DMS 273 treated with DMSO at 0.1 percent for 48 hours (cell line): Measurements from ENCODE around the gene OXT.

ENCODE experiments used
- DNase-seq: peaks from one replicate; lab custom pipeline; 2025; lab: John Stamatoyannopoulos, UW

The OXT gene

DNA sequence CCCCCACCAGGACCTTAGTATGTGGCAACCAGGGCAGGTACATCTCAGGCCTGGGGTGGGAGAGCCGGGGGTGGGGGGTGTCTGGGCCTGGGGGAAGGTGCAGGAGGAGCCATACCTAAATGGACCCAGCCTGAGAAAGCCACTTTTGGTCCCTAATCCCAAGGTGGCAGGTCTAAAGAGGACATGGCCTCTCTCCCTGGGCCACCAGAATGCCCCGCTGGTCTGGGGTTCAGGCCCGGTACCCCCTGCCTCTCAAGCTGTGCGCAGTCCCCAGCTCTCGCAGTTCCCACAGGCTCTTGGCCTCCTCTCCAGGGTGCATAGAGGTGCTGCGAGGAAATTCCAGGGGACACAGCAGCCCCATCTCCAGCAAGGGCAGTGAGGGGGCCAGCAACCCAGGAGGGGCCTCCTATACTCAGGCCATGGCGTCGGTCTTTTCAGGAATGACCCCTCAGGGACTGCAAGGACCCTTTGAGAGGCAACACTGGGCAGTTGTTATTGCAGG, 14.2 kb downstream of the OXT start:
- no peak for DNase-seq

DNA sequence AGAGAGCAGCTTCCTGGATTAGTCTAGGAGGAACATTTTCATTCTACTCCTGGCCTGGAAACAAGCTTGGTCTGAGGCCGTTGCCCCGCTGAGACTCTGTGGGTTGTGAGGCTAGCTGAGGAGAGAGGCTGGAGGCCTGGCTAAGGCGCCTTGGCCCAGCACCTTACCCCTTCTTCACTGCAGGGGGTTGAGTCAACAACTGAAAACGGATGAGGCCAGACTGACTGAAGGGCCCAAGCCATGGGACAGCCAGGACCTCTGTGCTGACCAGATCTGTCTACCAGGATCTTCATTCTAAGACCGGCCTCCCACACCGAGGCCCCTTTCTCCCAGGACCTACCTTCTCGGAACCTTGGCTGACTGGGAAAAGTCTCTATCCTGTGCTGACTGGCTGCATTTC, 16.6 kb downstream of the OXT start:
- no peak for DNase-seq

DNA sequence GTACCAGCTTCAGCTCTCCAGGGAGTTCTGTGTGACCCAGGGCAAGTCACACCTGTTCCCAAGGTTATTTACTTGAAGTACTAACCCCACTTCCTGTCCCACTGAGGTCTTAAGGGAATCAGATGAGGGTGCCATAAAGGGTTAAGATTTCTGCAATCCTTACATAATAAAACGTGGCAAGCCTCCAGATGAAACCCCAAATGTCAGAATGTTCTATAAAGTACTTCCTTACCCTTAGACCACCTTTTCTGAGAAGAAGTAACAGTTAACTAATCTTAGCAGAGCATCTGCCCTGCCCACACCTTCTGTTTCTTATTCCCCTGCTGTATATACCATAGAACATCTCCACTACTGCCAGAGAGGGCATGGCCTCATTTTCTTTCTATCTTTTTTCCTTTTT, 19.1 kb downstream of the OXT start:
- no peak for DNase-seq

DNA sequence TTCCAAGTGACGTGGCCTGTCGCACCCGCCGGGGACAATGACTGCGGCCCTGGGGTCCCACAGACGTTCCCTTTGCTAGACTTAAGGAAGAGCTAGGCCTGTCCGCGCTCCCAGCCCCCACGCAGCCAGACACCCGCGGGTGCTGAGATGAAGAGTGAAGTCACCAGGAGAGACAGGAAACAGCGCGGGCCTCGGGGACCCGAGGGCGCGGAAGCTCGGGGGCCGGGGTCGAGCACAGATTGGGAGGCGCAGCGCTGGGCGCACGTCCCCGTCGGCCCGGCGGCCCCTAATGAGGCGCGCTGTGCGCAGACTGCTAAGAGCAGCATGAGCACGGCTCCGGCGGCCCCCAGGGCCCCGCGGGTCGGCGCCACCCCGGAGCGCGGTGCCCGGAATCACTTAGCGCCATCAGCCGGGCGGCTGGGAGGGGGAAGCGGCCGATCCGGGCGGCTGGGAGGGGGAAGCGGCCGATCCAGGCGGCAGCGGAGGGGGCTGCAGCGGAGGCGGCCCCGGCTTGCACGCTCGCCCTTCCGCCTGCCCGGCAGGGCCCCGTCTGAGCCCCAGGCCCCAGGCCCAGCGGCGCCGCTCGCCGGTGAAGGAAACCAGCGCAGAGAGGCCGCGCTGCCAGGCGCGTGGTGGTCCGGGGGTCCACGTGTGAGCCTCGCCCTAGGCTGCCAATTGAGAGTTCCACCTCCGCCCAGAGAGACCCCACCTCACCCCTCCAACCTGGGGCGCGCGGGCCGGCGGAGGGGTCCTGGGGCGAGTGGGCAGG, 21.4 kb downstream of the OXT start:
- DNase-seq, result no peak

DNA sequence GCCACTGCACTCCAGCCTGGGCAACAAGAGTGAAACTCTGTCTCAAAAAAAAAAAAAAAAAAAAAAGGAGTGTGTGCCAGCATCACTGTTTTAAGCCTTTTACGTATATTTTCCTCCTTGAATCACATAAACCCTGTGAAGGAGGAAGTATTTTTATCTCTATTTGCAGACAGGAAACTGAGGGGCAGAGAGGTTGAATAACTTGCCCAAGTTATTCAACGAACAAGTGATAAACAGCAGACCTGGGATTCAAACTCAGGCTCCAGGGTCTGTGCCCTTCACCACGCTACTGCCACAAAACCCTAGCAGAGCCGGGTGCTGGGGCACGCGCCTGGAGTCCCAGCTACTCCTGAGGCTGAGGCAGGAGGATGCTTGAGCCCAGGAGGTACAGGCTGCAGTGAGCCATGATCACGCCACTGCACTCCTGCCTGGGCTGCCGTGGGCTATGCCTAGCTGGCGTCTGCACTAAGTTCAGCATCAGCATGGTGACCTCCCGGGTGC, 22.5 kb downstream of the OXT start:
- DNase-seq, result no peak

DNA sequence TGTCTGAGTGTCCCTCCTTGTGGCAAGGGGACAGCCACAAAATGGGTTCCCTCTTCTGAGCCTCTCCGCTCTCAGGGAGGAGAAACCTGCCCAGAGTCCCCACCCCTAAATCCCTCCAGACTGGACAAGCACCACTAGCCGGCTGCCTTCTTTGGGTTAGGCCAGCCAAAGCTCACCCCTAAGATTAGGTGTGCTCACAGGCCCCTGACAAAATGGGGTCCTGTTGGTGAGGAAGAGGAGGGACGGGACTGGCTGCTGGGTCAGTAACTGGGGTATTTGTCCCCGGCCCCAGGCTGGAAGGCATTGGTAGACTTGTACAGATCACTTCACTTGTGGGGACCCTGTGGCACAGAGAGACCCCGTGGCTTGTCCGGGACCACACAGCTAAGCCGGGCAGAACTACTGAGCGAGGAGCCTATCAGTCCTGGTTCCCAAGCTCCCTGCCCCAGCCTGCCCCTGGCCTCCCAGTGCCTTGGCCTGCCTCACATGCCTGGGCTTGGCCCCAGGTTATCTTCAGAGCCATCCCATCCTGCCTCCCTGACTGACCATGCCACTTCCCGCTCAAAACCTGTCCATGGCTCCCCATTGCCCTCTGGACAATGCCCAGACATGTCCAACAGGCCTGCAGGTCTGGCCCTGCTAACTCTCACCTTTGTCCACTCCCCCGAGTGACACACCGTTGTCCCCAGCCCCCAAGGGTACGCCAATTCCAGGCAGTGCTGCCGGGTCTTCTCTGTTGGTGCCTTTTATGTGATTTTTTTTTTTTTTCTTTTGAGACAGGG, 23.6 kb downstream of the OXT start:
- DNase-seq, result no peak

DNA sequence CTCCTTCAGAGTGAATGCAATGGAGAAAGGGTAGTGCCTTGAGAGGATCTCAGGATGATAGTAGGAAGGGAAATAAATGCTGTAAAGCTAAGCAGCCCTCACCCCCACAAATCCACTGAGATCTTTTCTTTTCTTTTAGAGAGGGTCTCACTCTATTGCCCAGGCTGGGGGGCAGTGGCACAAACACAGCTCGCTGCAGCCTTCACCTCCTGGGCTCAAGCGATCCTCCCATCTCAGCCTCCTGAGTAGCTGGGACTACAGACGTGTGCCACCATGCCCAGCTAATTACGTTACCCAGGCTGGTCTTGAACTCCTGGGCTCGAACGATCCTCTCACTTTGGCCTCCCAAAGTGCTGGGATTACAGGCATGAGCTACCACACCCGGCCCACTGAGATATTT, 29.1 kb downstream of the OXT start:
- DNase-seq, result no peak

DNA sequence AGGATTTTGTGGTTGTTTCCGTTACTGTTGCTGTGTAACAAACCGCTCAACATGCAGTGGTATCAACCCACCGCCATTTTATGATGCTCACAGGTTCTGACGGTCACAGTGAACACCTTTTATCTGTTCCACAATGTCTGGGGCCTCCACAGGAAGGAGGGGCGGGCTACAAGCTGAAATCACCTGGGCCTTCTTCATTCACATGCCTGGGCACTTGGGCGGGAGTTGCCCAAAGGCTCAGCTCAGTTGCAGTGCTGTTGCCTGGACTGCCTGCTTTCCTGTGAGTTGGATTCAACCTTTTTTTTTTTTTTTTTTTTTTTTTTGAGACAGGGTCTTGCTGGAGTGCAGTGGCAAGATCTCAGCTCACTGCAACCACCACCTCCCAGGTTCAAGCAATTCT, 29.8 kb downstream of the OXT start:
- DNase-seq, result no peak

DNA sequence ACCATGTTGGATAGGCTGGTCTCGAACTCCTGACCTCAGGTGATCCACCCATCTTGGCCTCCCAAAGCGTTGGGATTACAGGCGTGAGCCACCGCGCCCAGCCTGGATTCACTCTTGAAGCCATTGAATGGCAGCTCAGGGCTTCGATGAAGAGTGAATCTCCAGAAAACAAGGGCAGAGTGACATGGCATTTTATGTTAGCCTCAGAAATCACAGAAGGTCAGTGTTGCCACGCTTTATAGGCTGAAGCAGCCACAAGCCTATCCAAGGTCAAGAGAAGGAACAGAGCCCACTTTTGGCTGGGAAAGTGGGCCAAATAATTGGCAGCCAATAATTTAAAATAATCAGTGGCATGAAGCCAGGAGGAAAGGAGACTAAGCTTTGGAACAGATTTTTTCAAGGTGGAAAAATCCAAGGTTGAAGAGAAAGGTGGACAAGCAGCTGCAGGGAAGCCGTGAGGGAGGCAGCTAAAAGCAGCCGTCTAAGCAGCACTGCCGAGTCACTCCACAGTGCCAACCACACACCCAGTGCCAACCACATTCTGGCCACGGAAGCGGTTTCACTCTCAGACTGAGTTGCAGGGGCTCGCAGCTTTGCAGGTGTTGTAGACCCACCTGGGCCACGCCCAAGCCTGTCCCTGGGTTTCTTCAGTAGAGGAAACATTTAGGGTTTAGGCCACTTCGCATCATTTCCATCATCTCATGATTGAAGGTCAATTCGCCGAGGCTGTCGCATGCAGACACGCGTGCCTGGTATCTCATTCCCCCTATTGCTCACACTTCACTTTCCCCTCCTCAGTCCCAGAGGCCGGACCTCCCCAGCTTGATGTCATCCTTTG, 30.5 kb downstream of the OXT start:
- DNase-seq, result no peak

DNA sequence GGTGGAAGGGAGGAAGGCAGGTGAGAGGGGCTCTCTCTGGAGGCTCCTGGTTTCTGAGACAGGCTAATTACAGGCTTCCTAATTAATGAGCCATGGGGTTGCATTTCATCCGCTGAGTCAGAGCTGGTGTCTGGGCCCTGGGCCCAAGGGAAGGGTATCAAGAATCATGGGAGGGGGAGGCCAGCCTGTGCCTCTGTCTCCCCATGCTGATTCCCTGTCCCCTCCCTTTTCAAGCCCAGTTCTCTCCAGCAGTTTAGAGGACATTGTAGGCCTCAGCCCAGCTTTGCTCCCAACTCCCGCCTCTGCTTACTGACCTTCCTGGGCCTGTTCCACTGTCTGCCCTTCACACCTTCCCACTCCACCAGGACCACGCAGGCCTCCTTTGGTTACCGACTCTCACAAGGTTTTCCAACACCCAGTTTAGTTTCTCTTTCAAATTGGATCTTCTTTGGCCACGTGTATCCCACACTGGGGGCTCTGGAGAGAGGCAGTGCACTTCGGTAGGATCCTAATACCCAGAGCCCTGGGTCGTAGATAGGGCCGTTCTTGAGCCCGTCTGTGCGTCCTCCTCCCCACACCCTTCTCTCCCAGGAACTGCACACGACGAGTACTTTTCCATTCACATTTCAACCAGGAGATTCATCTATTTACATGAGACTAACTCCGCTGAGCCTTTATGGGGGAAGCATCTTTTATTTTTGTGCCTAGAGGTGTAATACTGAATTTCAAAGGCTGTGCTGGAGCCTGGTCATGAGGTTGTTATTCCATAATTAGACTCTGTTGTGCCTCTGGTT, 31.4 kb downstream of the OXT start:
- DNase-seq, result no peak

DNA sequence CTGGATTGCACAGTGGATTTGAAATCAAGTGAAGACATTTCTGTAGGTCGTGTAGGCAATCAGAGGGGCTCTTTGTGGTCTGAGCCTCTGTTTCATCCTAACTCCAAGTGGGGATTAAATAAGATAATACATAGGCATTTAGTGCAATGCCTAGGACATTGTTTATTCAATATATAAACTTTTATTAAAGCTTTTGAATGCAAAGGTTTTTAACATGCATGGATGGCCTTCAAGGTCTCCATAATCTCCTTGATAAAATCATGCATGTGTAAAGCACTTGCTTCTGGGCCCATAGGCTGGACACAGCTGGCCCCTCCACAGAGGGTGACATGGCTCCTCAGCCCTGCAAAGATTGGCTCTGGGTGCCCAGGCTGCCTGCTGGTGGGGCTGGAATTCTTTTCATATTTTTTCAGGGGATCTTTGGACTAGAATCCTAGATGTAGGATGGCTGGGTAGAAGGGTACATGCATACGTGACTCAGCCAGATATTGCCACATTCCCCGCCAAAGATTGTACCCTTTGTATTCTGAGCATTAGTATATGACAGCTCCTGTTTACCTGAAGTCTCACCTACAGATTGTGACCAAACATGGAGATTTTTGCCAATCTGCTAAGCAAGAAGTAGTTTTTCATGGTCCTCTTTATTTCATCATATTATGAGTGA, 32.1 kb downstream of the OXT start:
- DNase-seq, result no peak

DNA sequence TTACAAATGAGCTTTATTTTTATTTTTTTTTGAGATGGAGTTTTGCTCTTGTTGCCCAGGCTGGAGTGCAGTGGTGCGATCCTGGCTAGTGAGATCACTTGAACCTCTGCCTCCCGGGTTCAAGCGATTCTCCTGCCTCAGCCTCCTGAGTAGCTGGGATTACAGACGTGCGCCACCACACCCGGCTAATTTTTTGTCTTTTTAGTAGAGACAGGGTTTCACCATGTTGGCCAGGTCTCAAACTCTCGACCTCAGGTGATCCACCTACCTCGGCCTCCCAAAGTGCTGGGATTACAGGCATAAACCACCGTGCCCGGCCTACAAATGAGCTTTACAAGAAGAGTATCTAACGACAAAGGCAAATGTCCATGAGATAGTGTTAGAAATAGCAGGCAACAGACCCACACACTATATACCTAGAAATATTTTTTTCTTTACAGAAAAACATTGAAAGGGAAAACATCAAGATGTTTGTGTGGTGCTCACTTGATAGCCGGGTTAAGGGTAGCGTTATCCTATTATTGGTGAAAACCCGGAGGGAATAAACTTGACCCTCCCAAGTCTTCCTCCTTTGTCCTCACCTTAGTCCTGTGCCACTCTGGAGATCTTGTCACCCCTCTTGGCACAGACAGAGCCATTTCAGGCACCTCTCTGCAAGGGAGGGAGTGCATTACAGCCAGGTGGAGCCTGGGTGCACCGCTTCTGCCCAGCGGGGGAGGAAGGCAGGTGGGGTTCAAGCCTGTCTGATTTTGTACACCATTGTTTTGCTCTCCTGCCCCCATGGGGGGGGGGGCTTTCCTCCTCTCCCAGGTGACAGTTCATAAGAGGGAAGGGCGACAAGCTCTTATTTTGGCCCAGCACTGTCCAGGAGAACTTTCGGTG, 34.1 kb downstream of the OXT start:
- no peak for DNase-seq

DNA sequence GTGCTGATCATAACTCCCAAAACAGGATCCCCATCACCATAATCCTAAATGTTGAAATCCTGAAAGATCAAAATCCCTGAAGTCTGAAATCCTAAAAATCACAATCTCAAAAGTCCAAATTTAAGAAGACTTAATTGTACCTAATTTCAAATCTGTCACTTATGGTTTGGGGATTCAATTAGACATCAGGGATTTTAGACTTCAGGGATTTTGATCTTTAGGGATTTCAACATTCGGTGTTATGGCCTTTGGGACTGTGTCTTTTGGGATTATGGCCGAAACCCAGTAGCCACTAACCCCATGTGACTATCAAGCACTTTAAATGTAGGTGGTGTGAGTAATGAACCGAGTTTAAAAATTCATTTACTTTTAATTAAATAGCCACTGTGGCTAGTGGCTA, 34.8 kb downstream of the OXT start:
- no peak for DNase-seq

DNA sequence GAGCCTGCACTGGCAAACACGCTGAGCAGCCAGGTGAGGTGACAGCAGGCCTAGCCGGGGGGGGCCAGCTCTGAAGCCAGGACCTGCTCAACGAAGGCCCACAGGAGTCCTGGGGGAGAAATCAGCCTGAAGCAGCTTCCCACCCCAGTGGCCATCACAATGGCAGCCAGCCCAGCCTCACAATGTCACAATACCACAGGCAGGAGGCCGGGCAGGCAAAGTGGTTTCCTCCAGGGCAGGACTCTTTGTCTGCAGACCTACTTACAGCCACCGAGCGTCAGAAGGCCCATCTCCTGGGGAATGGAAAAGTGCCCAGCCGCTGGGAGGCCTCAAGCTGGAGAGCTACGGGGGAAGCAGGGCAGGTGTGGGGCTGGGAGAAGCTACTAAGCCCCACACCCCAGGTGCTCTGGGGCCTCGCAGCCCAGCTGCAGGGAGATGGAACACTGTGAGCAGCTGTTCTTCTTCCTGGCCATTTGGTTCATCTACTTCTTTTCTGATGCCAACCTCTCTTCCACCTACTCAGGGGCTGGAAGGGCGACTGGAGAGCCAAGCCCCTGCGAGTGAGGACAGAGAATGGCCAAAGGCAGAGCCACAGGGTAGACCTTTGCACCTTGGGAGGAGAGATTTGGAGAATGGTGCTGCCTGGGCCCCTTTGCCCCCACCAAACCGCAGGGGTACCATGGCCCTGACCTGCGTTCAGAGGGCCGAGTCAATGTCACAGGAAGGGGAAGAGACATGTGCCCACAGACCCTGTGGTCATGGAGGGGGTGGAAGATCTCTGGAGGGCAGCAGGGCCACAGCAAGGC, 35.4 kb downstream of the OXT start:
- no peak for DNase-seq

DNA sequence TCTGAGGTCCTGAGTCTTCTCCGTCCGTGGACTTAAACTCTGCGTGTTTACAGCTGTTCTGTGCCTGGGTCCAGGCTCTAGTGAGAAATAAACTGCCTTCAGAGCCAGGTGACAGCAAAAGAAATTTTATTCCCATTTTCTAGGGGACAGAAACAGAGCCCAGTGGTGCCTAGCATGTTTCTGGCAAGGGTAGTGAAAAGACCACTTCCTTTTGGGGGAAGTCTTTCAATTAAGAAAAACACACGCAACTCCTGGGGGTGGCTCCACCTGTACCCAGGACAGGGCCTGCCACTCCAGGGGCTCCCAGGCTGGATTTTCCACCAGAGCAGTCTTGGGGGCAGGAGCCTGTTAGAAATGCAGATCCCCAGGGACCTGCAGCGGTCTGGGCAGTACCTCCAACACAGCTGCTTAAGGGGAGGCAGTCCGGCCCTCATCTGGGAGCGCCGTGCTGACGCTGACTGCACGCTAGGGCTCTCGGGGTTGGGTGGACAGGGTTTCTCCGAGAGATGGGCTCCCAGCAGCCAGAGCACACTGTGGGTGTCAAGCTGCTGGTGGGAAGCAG, 36.1 kb downstream of the OXT start:
- DNase-seq, result no peak

DNA sequence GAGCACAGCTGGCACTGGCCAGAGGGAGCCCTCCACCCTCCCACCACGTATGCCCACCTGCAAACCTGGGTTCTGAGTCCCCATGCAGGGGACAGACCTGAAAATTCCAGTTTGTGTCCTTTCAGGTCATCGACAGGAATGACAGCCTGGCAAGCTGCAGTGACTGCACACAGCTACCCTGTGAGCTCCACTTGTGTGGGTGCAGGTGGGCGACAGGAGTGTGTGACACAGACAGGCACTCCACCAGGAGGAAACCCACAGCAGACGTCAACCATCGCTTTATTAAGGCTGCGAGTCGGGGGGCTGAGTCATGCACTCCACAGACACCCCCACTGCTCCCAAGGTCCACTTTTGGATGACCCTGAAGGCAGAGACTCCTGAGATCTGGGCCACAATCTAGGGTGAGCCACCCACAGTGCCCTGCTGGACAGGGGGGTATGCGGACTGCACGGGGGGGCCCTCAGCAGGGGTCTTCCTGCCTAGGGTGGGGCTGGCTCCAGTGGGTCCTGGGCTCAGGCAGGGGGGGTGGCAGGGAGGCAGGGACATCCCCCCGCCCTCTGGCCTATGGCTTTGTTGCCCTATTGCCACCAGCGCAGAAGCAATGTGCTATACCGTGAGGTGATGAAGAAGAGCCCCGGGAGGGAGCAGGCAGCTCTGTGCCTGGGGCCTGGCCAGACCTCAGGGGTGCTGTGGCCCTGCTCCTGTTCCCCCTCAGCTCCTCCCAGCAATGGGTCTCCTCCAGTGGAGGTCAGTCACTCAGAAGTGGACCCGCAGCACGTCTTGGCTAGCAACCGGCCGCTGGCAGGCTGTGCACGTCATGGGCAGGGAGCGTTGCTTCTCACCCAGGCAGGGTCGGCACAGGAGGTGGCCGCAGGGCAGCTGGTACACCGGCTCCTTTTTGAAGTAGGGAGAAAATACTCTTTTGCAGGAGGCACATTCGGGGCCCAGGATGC, 38.2 kb downstream of the OXT start:
- no peak for DNase-seq

DNA sequence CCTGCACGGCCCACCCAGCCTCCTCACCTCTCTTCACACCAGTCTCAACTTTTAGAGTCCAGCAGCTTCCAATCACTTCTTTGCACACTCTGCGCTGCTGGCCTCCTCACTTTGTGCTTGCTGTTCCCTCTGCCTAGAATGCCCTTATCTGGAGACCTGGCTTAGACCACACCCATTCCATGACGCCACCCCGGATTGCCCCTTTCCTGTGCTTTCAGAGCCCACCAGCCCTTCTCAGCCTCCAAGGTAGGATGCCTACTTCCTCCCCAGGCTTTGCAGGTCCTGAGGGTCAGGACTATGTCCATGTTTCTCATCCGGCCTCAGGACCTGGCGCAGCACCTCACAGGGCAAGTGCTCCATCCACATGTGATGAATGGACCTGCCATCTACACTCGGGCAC, 40.1 kb downstream of the OXT start:
- no peak for DNase-seq

DNA sequence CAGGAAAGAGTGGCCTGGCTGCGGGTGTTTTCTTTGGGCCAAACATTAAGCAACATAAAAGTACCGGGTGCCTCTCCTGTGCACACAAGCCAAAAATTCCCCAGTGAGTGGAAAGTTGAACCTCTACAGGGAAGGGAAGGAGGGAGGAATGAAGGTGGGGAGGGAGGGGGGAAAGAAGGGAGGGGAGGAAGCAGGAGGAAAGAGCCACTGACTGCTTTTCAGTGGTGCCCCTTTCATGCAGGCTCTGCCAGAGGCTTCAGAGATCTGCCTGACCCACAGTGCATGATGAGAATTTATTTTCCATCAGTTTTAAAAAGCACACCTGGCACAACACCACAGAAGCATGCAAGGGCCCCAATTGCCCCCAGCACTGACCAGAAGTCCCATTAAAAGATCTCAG, 40.6 kb downstream of the OXT start:
- DNase-seq, result no peak
